Activated CD8-positive, alpha-beta memory T cell treated with anti-CD3 and anti-CD28 coated beads, Interleukin-2, amount 50 U/mL, for 1 hour (primary cell): ENCODE data around the gene LMTK3.

Experiments
- DNase-seq: peaks from one replicate; pipeline ENCODE4 v3.0.0-alpha.2; 2020; ENCODE audit errors: extremely low read depth

LMTK3 gene

GRCh38 chr19:48471836-48472235 is 39.8 kb downstream of the LMTK3 start:
- DNase-seq: no peak

GRCh38 chr19:48470856-48471255 is 40.8 kb downstream of the LMTK3 start:
- no peak for DNase-seq

- no peak for DNase-seq
Observed at GRCh38 chr19:48469934-48470680, 41.5 kb downstream of the LMTK3 start.

DNA sequence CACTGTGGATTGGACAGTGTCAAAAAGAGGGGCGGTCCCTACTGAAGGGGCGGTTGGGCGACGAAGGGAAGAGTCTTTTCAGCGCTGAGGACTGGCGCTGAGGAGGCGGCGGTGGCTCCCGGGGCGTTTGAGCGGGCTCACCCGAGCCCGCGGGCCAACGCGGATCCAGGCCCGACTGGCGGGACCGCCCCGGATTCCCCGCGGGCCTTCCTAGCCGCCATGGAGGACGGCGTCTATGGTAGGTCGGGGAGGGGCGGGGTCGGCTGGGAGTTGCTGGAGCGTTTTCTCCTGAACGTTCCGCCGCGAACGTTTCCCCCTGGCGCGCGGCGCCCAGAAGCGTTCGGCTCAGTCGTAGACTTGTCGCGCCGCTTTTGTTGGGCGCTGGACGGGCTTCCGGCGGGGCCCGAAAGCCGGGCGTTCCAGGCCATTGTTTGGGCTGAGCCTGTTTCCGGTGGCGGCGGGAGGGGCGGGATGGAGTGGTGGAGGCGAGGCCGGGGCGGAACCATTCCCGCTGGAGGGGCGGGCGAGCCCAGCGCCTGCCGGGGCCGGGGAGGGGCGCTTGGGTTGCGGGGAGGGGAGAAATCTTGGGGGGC is 42.2 kb downstream of the LMTK3 start, which contains the start of gene CYTH2:
Gene CYTH2, plus strand, starts transcription at position 81 of the 593 bp plus-strand sequence. Its CDS starts 139 bp downstream, at position 220.
- no peak for DNase-seq

- peak; percentile 99 for DNase-seq
Observed at GRCh38 chr19:48468772-48469288, 42.8 kb downstream of the LMTK3 start.

DNA sequence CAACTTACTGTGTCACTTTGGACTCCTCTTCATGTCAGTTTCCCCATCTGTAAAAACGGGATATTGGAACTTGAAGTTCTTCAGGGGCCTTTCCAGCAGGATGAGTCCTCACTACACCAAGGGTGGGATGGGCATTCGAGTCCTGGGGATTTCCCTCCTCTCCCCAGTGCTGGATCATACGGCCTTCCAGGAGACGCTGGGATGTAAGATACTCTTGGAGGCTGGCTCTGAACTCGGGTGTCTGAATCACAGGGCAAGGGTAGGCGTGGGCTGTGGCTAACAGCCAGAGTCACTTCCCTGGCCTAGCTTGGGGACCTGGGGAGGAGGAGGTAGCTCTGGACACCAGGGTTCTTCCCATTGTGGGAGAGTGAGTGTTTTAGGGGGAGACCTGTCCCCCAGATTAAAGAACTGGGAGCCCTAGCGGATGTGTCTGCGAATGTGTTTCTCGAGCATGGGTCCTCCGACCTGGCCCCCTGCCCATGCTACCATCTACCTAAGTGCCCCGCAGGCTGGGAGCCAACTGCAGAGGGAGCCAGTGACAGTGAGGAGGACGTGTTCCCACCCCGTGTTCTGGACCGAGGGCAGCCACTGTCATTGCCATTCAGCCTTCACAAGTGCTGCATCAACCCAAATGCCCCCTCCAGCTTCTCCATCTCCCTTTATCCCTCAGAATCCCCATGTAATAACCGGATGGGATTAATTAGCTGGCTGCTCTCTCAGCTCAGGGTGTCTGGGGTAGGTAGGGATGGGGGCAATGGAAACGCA is 44.9 kb downstream of the LMTK3 start:
- DNase-seq: no peak

- no peak for DNase-seq
Observed at GRCh38 chr19:48465215-48465614, 46.4 kb downstream of the LMTK3 start.

DNA sequence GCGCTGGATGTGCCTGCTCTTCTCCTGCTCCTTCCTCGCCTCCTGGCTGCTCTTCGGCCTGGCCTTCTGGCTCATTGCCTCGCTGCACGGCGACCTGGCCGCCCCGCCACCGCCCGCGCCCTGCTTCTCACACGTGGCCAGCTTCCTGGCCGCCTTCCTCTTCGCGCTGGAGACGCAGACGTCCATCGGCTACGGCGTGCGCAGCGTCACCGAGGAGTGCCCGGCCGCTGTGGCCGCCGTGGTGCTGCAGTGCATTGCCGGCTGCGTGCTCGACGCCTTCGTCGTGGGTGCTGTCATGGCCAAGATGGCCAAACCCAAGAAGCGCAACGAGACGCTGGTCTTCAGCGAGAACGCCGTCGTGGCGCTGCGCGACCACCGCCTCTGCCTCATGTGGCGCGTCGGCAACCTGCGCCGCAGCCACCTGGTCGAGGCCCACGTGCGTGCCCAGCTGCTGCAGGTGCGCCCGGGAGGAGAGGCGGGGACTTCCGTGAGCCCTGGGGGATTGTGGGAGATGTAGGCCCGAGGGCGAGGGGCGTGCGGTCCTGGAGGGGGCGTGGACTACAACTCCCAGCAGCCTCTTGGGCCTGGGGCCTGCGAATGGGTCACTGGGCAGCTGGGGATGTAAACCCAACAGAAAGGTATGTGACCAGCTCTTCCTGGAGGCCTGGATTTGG is 49.5 kb downstream of the LMTK3 start:
- DNase-seq: no peak

DNA sequence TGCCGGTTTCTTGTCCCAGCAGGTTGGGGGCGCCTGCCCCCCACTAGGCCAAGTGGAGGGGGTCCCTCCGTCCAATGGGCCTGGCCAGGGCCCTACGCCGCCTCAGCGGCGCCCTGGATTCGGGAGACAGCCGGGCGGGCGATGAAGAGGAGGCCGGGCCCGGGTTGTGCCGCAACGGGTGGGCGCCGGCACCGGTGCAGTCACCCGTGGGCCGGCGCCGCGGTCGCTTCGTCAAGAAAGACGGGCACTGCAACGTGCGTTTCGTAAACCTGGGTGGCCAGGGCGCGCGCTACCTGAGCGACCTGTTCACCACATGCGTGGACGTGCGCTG is 50.0 kb downstream of the LMTK3 start:
- DNase-seq: no peak

- DNase-seq: no peak
Observed at GRCh38 chr19:48458016-48458415, 53.6 kb downstream of the LMTK3 start.

GRCh38 chr19:48456864-48457263 is 54.8 kb downstream of the LMTK3 start:
- no peak for DNase-seq

DNA sequence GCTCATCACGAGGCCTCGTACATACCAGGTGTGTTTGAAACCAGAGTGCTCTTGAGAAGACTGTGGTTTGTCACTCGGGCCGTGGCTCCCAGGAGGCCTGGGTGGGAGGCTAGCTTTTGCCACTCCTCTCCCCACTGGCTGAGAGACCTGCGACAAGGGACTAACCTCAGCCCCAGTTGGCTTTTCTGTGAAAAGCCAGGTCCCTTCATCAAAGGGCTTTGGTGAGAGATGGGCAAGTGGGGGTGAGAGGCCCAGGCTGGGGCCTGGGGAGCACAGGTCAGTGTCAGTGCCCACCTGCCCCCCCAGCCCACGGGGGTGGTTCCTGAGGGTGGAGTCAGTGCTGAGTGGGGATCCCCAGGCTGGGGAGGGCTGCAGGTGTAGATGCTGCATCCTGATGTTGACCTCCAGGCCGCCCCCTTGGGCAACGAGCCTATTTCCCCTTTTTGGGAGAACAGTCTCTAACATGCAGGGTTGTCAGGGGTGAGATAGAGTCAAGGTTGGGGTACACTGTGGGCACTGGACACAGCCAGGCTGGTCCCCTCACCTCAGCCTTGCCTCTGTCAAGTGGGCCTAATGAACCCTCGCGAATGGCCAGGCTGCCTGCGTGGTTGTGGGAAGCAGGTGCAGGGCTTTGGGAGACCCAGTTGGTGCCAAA is 55.6 kb downstream of the LMTK3 start:
- no peak for DNase-seq

- no peak for DNase-seq
Observed at GRCh38 chr19:48455171-48455907, 56.3 kb downstream of the LMTK3 start, which contains the start of gene KCNJ14. Gene KCNJ14 (plus strand): TSS chr19:48455574. CDS start chr19:48461725, 6,151 bp downstream.

DNA sequence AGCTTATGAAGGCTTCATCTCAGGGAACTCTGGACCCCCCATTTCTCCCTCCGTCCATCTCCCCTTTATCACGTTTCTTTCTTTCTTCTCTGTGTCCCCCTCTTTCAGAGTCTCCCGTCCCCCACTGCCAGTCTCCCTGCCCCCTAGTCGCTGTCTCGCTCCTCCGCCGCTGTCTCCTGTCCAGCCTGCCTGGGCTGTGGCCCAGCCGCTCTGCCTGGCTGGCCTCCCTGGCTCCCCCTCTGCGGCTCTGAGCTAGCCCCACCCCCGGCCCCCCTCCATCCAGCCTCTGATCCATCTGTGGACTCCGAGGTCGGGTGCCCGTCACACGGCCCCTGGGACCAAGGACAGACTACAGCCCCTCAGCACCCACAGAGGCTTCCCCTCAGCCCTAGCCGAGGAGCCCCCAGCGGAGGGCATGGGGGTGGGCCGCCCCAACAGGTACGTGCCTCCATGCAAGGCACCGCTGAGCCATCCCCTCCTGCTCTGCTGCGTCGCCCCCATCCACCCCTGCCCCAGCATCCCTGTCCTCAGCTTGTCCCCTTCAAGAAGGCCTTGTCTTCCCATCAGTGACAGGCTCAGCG is 57.4 kb downstream of the LMTK3 start:
- no peak for DNase-seq

GRCh38 chr19:48452289-48453190 is 59.1 kb downstream of the LMTK3 start:
- DNase-seq: no peak

- no peak for DNase-seq
Observed at GRCh38 chr19:48451624-48452023, 60.0 kb downstream of the LMTK3 start.

DNA sequence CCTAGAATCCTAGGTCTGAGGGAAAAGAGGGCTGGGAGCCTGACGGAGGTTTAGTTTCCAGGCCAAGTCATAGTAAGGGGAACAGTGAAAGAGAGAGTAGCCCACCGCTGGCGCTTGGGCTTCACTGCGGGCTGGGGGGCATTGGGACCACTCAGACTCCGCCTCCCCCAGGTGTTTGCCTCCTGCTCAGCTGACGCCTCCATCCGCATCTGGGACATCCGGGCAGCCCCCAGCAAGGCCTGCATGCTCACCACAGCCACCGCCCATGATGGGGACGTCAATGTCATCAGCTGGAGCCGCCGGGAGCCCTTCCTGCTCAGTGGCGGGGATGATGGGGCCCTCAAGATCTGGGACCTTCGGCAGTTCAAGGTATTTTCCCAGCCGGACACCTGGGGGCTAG is 60.8 kb downstream of the LMTK3 start:
- no peak for DNase-seq

DNA sequence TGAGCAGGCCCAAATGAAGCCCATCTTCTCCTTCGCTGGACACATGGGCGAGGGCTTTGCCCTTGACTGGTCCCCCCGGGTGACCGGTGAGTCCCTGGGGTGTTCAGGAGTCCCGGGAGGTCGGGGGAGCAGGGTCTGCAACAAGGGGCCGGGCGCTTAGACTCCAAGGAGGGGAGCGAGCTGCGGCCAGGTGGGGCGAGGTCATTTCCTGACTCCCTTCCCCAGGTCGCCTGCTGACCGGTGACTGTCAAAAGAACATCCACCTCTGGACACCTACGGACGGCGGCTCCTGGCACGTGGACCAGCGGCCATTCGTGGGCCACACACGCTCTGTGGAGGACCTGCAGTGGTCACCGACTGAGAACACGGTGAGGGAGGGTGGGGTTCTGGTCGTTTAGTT is 61.2 kb downstream of the LMTK3 start:
- DNase-seq: no peak

GRCh38 chr19:48448563-48448962 is 63.1 kb downstream of the LMTK3 start:
- DNase-seq: no peak
